ENCODE data around the gene RIN3. TPM values are rescaled to one million over a fixed set of nuclear protein-coding genes. Genes with fewer than 3 reads are reported as not detected.

RIN3 gene
- total RNA-seq, 1 experiment from 2014 or later: 1.5 TPM

DNA sequence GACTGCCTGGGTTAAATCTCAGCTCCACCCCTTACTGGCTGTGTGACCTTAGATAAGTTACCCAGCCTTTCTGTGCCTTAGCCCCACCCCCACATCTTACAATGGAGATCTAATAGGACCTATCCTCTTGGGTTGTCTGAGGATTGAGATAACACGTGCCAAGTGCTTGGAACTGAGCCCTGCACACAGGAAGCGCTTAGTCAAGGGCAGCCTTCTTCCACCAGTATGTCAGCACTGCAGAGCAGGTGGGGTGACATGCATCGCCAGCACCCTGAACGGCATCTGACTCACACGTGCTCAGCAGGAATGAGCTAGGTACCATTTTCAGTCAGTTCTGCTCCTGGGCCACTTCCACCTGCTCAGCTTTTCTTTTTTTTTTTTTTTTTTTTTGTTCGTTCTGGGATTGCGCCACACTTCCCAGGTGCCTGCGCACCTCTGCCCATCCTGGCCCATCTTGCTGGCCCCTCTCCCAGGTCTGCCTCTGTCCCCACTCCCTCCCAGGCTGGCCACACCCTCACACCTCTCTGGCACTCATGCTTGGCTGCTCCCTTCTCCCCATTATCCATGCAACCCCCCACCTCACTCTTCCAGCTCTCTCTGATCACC lies 215.3 kb downstream of the RIN3 start:
- Histone ChIP-seq H4K8ac (replicated peaks; ENCODE audit: insufficient read length, low read depth, low read length) (no peak overlapping the region), H3K14ac (ENCODE audit: insufficient read depth, low read length) (no peak overlapping the region), H3K9ac (ENCODE audit: extremely low read depth, insufficient read length, low read length) (no peak overlapping the region), H2AK5ac (ENCODE audit: insufficient read length, low read length) (no peak overlapping the region), H2BK20ac (ENCODE audit: low read depth, low read length, poor library complexity, severe bottlenecking) (no peak overlapping the region), H3K27ac (ENCODE audit: insufficient read length, low read depth, low read length) (no peak overlapping the region), H3K4me1 (ENCODE audit: insufficient read depth, low read length) (no peaks in the 10 kb centered on the region), H3K23me2 (ENCODE audit: insufficient read length, low read depth, low read length, poor library complexity, severe bottlenecking) (no peaks in the 10 kb centered on the region), H2BK12ac (ENCODE audit: insufficient read length, low read depth, low read length) (no peak overlapping the region), H3K9me3 (ENCODE audit: control insufficient read depth, low read depth, low read length) (no peaks in the 10 kb centered on the region), H2BK15ac (ENCODE audit: low read depth, low read length) (no peak overlapping the region), H3K23ac (ENCODE audit: insufficient read length, low read depth, low read length) (no peak overlapping the region), H3K79me1 (ENCODE audit: insufficient read depth, low read depth, low read length, poor library complexity, severe bottlenecking) (no peaks in the 10 kb centered on the region), H3T11ph (ENCODE audit: low read length) (no peak overlapping the region), H3K4me2 (ENCODE audit: insufficient read depth, insufficient read length, low read length) (no peak overlapping the region), H4K20me1 (ENCODE audit: control insufficient read depth, insufficient read depth, insufficient read length) (no peaks in the 10 kb centered on the region), H3K27me3 (ENCODE audit: insufficient read depth, low read length) (no peaks in the 10 kb centered on the region), H3K4ac (ENCODE audit: low read depth, low read length) (no peak overlapping the region), H3K18ac (ENCODE audit: insufficient read length, low read depth, low read length) (no peak overlapping the region), H3K79me2 (ENCODE audit: insufficient read depth, low read length) (no peaks in the 10 kb centered on the region), H4K91ac (ENCODE audit: insufficient read length, low read depth, low read length) (no peak overlapping the region), H2BK120ac (ENCODE audit: low read depth, low read length, poor library complexity, severe bottlenecking) (no peak overlapping the region), H2BK5ac (ENCODE audit: insufficient read length, low read length) (no peak overlapping the region), H3K56ac (ENCODE audit: insufficient read length, low read depth, low read length) (no peak overlapping the region), H4K5ac (ENCODE audit: insufficient read length, low read depth, low read length) (no peak overlapping the region), H2AFZ (ENCODE audit: low read length) (no peak overlapping the region)
- no CpG with 5 or more reads among the region's 8 CpGs for WGBS (ENCODE audit: extremely low coverage, insufficient read length, low lambda C conversion rate)
- Mint-ChIP-seq H3K27ac (no peak overlapping the region), H3K36me3 (ENCODE audit: insufficient read depth in 1 of 3, low read depth in 3 of 3) (peaks cover 26 to 41% (median 41%) of the 10 kb centered on the region in 3 experiments), H3K27me3 (ENCODE audit: low read depth) (no peaks in the 10 kb centered on the region), H3K4me3 (no peak overlapping the region), H3K9me3 (no peaks in the 10 kb centered on the region), H3K4me1 (peaks cover 0 to 3% of the 10 kb centered on the region in 2 experiments; a peak in 2 of 4 replicates)
- no peak for TF ChIP-seq CTCF (conservative IDR thresholded peaks at IDR 0.05)
- no peak for DNase-seq
